GM21723 (cell line): ENCODE results near the gene GREM2.

ENCODE experiments used
- ATAC-seq: cut with Tn5 transposase; IDR thresholded peaks from one replicate; pipeline ENCODE4 v1.9.1; 2021; ENCODE audit warnings: mild to moderate bottlenecking, moderate library complexity; ENCODE audit not compliant: unreplicated experiment

GREM2 gene

DNA sequence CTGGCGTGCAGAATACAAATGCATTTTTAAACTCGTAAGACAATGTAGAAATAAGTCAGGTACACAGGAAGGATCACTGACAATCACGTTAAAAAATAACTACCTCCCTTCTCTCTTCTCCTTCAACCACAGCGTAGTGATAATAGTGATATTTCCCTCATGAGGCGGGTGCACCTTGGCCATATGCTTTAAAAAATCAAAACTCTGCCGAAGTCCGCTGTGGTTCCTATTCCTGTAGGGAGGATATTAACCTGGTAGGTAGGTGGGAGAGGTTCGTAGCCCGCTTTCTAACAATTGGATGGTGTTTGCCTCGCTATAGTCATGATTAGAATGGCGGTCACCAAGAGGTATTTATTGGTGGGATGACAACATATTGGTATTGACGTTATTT lies 732 bp downstream of the GREM2 start:
- no peak for ATAC-seq

- no peak for ATAC-seq
Measured at GRCh38 chr1:240610636-240611035, 1.3 kb downstream of the GREM2 start.

DNA sequence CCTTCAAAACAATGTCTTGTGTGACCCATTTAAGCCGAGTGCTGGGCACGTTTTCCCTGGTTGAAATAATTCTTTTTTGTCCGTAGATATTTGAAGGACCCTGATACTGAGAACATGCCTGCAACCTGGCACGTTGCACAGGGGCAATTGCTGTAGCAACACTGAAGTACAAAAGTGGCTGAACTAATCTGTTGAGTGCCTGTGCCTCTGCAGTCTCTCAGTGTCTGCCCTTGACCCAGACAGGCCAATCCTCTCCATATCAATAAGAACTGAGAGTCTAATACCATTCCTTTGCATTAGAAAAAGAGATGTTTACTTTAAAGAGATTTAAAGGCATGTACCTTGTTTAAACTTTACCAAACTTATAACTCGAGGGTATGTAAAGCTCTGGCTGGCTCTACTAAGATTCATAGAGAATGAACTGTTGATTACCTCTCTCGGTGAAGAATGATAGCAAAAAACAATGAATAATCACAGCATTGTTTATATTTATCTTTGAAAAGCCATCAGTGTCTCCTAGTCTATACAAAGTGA lies 2.4 kb downstream of the GREM2 start:
- ATAC-seq: no peak

DNA sequence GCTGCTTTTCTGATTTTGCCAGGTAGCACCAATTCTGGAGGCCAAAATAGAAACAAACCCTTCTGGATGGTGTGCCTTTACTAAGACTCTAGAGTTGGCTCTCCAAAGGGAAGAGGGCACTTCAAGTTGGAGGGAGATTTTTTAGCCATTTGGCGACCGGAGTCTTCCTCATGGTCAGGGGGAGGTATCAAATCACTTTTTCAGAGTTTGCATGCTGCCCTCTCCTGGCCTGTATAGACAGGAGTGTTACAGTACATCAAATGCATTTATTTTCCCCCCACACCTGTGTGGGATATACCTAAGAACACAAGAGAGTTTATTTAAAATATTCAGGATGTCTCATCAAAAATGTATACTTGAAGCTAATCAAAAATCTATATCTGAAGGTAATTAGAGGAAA lies 3.2 kb downstream of the GREM2 start:
- ATAC-seq: no peak

- no peak for ATAC-seq
Measured at GRCh38 chr1:240607006-240607405, 4.9 kb downstream of the GREM2 start.

DNA sequence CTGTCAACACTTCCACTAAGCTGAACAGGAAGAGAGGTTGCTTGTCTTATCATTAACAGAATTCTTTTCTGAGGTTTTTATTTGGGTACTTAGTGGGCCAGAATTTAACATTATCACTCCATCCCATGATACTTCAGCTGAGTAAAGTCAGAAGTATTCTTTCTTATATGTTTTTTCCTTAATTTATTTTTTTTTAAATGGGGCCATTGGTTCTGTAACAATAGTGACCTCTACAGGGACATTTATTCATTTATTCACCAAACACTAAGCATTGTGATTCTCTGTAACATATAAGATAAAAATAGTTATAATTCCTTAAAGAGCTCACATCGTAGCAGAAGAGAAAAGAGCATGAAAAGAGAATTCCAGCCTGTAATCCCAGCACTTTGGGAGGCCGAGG lies 9.8 kb downstream of the GREM2 start:
- ATAC-seq: no peak

DNA sequence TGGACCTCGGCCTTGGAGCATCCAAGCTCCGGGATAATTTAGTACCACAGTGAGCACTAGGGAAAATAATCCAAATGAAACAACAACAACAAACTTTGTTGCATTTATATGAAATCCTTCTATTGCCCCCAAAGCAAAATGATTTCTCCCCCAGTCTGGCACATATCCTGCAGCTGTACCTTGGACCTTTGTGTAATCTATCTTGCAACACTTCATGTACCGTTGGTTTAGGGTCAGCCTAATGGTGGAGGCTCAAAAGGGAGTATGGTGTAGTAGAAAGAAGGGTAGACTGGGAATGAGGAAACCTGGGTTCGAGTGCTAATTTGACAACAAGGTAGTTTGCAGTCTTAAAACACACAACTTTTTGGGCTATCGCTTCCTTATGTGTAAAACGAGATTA lies 12.1 kb downstream of the GREM2 start:
- no peak for ATAC-seq

GRCh38 chr1:240599299-240599698 lies 12.7 kb downstream of the GREM2 start:
- ATAC-seq: no peak

DNA sequence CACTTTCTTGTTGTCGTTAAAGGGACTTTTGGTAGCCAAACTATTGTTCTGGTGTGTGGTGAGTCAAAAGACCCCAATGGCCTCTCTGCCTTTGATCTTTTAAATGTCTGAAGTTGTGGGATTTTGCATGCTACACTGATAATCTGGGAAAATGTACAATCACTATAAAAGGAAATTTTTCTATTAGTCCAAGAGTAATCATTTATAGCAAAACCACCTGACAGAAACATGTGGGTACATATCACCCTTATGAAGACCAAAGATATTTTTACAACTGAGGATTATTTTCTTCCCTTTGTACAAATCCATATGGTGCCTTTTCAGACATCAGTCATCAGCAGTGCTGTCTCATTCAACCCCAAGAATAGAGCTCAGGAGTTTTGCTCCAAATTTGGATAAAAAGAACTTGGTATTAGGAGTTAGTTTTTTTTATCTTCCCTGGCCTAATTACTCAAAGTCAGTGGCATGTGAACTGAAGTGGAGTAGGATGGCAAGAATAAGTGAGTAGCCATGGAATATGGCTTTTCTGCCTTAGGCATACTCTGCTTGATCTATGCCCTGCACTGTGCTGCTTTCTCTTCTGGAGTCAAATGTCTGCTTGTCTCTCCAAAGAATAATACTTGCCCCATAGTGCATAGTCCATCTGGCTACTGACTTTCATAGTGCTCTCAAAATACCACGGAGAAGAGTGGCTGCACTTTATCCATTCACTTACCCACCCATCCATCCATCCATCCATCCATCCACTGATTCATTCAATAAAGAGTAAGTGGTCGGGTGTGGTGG lies 13.5 kb downstream of the GREM2 start:
- no peak for ATAC-seq

DNA sequence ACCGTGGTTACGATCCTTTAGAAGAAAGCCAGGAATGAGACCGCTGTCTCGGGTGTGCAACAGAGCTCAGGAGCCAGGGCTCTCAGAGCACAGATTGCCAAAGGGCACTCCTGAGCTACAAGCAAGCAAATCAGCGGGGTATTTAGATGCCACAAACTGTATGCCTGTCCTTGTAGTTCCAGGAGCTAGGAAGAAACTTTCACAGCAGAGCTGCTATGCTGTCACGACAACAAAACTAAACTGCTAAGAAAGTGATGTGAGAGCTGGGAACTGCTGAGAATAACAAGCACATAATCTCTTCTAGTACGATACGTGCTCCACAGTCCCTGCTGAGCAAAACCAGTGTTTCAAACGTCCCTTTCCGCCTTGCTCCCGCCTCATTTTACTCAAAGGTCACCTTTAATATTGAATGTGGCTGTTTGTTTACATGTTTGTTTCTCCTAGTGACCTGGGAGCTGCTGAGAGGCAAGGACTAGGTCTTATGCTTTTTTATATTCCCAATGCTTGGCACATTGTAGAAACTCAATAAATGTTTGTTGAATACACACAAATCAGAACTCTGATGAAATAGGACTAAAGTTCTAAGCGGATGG lies 14.7 kb downstream of the GREM2 start:
- no peak for ATAC-seq

DNA sequence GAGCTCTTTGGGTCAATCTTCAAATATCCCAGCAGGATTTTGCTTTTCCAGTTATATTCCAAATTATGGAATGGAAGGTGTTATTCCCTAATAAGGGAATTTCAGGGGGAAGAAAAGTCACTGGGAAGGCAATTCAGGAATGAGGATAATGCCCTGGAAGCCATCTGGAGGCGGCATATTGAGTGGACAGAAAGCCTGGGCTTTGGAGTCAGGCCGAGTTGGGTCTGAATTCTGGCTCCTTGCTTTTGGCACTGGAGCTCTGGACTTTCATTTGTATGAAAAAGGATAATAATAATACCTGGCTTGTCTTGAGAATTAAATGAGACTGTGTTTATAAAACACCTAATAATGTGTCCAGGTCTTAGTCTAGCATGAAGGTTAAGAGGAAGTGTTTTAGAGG lies 16.5 kb downstream of the GREM2 start:
- no peak for ATAC-seq

DNA sequence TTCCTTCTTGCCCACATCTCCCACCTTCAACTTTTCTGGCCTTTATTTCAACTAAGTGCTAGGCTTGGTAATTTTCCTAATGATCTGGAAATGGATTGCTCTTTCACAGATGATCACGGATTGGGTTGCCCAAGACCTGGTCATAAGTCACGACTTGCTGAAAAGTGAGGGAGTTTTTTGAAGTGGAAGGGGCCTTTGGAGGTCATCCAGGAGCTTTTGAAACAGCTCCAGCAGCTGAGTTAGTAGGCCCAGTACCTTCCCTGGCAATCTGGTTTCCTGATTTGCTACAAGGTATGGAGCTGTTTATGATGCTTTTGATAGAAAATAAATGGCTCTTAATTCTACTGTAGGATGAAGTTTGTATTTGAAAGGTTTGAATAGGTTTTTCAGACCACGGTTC lies 20.4 kb downstream of the GREM2 start:
- no peak for ATAC-seq

DNA sequence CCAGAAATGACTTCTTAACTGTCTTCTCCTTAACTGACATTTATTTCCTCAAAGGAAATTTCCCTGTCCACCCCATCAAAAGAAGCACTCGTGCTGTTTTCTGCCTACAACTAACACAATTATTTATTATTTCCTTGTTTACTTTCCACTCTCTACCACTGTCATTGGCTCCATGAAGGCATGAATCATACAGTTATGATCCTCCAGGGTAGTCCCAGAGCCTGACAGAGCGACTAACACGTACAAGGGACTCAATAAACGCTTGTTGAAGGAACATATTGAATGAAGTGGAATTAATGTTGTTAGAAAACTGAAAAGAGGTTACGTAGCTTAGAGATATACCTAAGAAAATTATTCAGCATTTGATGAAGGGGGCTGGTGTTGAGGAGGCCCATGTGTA lies 20.9 kb downstream of the GREM2 start:
- ATAC-seq: no peak

DNA sequence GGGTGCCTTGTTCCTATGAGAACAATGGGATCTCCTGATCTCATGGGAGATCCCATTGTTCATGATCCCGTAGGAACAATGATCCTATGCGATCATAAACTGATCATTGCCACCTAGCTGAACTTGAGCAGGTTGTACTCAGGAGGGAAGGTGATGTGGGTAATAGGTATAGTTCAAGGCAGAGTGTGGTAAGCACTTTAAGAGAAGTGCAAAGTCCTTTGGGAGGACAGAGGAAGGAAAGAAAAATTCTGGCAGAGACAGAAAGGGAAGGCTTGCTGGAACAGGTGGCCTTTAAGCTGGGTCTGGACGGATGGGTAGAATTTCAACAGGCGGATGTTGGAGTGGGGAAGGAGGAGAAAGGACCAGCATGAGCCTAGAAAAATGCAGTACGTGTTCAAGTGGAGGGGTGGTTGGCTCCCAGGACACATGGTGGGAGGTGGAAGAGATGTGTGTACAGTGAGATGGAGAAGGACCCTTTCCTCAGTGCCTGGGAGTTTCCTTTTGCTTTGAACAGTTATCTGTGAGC lies 22.3 kb downstream of the GREM2 start:
- ATAC-seq: no peak

DNA sequence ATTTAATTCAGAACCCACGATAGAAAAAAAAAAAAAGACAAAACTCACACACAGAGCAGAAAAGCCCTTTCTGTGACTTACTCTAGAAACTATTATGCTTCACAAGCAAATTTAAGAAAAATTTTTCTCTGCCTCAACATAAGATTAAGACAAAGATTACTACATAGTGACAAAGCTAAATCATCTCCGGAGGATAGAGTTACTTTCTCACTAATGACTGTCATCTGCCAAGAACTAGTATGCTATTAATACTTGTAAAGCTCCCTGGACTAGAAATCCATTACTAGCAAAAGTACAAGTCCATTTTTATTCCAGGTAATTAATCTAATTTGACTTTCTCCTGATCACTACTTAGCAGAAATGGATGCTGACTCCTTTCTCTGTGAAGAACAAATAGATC lies 25.9 kb downstream of the GREM2 start:
- no peak for ATAC-seq

- ATAC-seq: no peak
Measured at GRCh38 chr1:240582953-240583352, 29.0 kb downstream of the GREM2 start.

DNA sequence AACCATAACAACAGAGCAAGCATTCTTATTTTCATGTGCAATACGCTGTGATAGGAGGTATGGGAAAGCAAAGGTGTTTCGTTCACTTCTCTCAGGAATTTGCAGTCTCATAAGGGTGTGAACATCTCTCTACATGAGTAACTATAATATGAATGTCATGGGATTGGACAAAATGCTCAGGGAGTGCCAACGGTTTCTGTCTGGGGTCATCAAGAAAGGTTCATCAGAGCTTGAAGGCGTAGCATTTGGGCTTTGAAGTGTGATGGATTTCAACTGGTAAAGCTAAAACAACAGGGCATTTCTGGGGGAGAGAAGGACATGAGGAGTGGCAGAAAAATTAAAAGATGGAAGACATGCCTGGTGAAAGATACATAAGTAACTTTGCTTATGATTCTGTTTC lies 32.4 kb downstream of the GREM2 start:
- no peak for ATAC-seq

DNA sequence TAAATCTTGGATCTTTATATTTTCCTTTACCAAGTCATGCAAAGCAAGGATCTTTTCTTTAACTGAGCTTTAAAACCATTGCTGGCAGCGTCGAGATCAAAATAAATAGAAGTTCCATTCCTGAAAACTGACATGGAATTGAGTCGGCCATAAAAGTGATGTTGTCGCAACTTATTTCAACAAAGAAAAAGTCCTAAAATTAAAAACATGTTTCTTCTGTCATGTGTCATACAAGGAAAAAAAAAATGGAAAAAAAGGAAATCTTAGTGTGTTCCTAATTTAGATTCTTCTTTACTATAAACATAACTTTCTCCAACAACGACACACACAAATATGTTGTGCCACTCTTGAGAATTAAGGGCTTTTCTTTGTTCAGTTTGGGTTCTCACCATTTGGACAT lies 34.9 kb downstream of the GREM2 start:
- no peak for ATAC-seq

- no peak for ATAC-seq
Measured at GRCh38 chr1:240575981-240576662, 35.8 kb downstream of the GREM2 start.

- ATAC-seq: no peak
Measured at GRCh38 chr1:240572328-240572727, 39.6 kb downstream of the GREM2 start.

DNA sequence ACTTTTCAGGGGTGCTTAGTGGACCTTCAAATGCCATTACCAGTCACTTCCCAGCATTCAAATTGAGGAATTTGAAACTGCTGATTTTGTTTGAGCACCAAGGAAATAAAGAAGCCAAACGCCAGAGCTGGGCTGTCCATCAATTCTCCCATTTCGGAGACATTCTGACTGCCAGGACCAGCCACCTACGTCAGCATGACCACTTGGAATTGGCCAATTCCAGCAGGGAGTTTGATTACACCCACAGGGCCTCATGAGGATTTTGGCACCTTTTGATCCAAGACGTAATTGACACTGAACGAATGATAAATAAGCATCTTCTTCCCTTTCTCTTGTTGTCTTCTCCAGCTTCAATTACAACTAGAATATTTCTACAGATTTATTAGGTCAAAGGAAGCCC lies 40.2 kb downstream of the GREM2 start:
- no peak for ATAC-seq

GRCh38 chr1:240567066-240567465 lies 44.9 kb downstream of the GREM2 start:
- ATAC-seq: no peak
